Measurements from ENCODE around the gene FGFR1OP2.
A peak's percentile ranks its signal among the peaks of the same experiment; 100 is the strongest.
"Not testable (repeated sequence)": the region's sequence is repeated elsewhere in the genome, so short reads cannot be mapped to it uniquely, and the experiment has no call there.

Gene FGFR1OP2

GRCh38 chr12:26948309-26948708, 10.0 kb downstream of the FGFR1OP2 start:
- DNase-seq, result no peak

- DNase-seq, result no peak
These were observed 15.2 kb downstream of the FGFR1OP2 start for GRCh38 chr12:26953447-26953846.

- DNase-seq, result no peak
These were observed 15.8 kb downstream of the FGFR1OP2 start for GRCh38 chr12:26954027-26954426.

- DNase-seq, result not testable (repeated sequence)
These were observed 23.1 kb downstream of the FGFR1OP2 start for GRCh38 chr12:26961391-26961790.

- no peak for DNase-seq
These were observed 23.5 kb downstream of the FGFR1OP2 start for GRCh38 chr12:26961803-26962202.

- DNase-seq, result no peak
These were observed 25.1 kb downstream of the FGFR1OP2 start for GRCh38 chr12:26963413-26963812.

GRCh38 chr12:26966842-26967241, 28.6 kb downstream of the FGFR1OP2 start:
- DNase-seq, result no peak

- no peak for DNase-seq
These were observed 31.9 kb downstream of the FGFR1OP2 start for GRCh38 chr12:26970136-26970535.

- DNase-seq, result no peak
These were observed 33.7 kb downstream of the FGFR1OP2 start for GRCh38 chr12:26971963-26972362.

GRCh38 chr12:26976687-26977086, 38.4 kb downstream of the FGFR1OP2 start:
- DNase-seq, result no peak

GRCh38 chr12:26978801-26979200, 40.5 kb downstream of the FGFR1OP2 start:
- DNase-seq, result no peak

GRCh38 chr12:26979733-26980132, 41.5 kb downstream of the FGFR1OP2 start:
- DNase-seq, result no peak

- DNase-seq, result no peak
These were observed 44.6 kb downstream of the FGFR1OP2 start for GRCh38 chr12:26982866-26983265.

- peak; percentile 36 for DNase-seq
These were observed 49.6 kb downstream of the FGFR1OP2 start for GRCh38 chr12:26987634-26988424.

GRCh38 chr12:26988703-26989102, 50.4 kb downstream of the FGFR1OP2 start:
- DNase-seq, result no peak

- DNase-seq, result no peak
These were observed 51.6 kb downstream of the FGFR1OP2 start for GRCh38 chr12:26989873-26990272.

- no peak for DNase-seq
These were observed 53.6 kb downstream of the FGFR1OP2 start for GRCh38 chr12:26991826-26992225.

- DNase-seq, result no peak
These were observed 55.8 kb downstream of the FGFR1OP2 start for GRCh38 chr12:26994109-26994508.

GRCh38 chr12:26995706-26996105, 57.4 kb downstream of the FGFR1OP2 start:
- no peak for DNase-seq

GRCh38 chr12:26997003-26997402, 58.7 kb downstream of the FGFR1OP2 start:
- no peak for DNase-seq

- DNase-seq, result no peak
These were observed 62.7 kb downstream of the FGFR1OP2 start for GRCh38 chr12:27000961-27001360.

- DNase-seq, result no peak
These were observed 63.4 kb downstream of the FGFR1OP2 start for GRCh38 chr12:27001663-27002062.

GRCh38 chr12:27002141-27002540, 63.9 kb downstream of the FGFR1OP2 start:
- no peak for DNase-seq

GRCh38 chr12:27003421-27004381, 65.4 kb downstream of the FGFR1OP2 start:
- no peak for DNase-seq

Data from fibroblast of skin of right biceps (primary cell).